HL-60 (cell line): ENCODE data around the gene ATMIN.

Experiments
- GABPA ChIP-seq: IDR thresholded peaks from 2 replicates; pipeline ENCODE4 v1.6.1; 2012; ENCODE audit warnings: low read depth
- POLR2AphosphoS5 ChIP-seq: IDR thresholded peaks from 2 replicates; pipeline ENCODE4 v1.6.1; 2012; ENCODE audit warnings: low read depth
- SPI1 ChIP-seq: IDR thresholded peaks from 2 replicates; pipeline ENCODE4 v1.6.1; 2012; ENCODE audit warnings: low read depth, mild to moderate bottlenecking, borderline replicate concordance
- TF ChIP-seq, protein P1 (sequence below): IDR thresholded peaks from one replicate; pipeline ENCODE4 v1.5.1; 2011; ENCODE audit warnings: low read length, control low read depth, inconsistent platforms; ENCODE audit not compliant: insufficient read depth
- TF ChIP-seq, protein P2 (sequence below): IDR thresholded peaks from 2 replicates; pipeline ENCODE4 v1.6.1; 2012; ENCODE audit warnings: low read depth; ENCODE audit not compliant: insufficient replicate concordance

DNA sequence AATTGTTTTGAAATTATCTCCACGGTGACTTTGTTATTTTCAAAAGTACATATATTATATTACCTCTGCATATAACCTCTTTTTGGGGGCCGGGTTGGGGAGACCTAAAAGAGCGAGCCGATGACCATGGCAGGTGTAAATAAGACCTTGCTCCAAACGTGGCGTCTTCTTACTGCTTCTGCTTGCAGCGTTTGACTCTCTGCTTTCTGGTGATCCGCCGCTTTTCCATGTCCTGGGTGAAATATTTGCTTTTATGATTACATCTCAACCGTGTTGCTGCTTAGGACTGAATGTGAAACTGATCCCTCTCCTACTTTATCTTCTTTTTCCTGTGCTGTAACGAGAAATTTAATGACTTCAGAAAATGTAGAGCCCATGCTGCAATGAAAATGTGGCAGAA, 18.1 kb downstream of the ATMIN start:
- TF ChIP-seq POLR2AphosphoS5: no peak
- TF ChIP-seq, protein P1, sequence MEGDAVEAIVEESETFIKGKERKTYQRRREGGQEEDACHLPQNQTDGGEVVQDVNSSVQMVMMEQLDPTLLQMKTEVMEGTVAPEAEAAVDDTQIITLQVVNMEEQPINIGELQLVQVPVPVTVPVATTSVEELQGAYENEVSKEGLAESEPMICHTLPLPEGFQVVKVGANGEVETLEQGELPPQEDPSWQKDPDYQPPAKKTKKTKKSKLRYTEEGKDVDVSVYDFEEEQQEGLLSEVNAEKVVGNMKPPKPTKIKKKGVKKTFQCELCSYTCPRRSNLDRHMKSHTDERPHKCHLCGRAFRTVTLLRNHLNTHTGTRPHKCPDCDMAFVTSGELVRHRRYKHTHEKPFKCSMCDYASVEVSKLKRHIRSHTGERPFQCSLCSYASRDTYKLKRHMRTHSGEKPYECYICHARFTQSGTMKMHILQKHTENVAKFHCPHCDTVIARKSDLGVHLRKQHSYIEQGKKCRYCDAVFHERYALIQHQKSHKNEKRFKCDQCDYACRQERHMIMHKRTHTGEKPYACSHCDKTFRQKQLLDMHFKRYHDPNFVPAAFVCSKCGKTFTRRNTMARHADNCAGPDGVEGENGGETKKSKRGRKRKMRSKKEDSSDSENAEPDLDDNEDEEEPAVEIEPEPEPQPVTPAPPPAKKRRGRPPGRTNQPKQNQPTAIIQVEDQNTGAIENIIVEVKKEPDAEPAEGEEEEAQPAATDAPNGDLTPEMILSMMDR: no peak
- TF ChIP-seq, protein P2, sequence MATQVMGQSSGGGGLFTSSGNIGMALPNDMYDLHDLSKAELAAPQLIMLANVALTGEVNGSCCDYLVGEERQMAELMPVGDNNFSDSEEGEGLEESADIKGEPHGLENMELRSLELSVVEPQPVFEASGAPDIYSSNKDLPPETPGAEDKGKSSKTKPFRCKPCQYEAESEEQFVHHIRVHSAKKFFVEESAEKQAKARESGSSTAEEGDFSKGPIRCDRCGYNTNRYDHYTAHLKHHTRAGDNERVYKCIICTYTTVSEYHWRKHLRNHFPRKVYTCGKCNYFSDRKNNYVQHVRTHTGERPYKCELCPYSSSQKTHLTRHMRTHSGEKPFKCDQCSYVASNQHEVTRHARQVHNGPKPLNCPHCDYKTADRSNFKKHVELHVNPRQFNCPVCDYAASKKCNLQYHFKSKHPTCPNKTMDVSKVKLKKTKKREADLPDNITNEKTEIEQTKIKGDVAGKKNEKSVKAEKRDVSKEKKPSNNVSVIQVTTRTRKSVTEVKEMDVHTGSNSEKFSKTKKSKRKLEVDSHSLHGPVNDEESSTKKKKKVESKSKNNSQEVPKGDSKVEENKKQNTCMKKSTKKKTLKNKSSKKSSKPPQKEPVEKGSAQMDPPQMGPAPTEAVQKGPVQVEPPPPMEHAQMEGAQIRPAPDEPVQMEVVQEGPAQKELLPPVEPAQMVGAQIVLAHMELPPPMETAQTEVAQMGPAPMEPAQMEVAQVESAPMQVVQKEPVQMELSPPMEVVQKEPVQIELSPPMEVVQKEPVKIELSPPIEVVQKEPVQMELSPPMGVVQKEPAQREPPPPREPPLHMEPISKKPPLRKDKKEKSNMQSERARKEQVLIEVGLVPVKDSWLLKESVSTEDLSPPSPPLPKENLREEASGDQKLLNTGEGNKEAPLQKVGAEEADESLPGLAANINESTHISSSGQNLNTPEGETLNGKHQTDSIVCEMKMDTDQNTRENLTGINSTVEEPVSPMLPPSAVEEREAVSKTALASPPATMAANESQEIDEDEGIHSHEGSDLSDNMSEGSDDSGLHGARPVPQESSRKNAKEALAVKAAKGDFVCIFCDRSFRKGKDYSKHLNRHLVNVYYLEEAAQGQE: no peak
- no peak for TF ChIP-seq SPI1
- no peak for TF ChIP-seq GABPA
